HG03378 (cell line): ENCODE measurements around the gene IQCE.
"Not testable (repeated sequence)": the region's sequence is repeated elsewhere in the genome, so short reads cannot be mapped to it uniquely, and the experiment has no call there.

Experiments used
- ATAC-seq: cut with Tn5 transposase; IDR thresholded peaks from one replicate; pipeline ENCODE4 v1.9.1; 2021; ENCODE audit warnings: mild to moderate bottlenecking, moderate library complexity; ENCODE audit not compliant: unreplicated experiment

The IQCE gene

DNA sequence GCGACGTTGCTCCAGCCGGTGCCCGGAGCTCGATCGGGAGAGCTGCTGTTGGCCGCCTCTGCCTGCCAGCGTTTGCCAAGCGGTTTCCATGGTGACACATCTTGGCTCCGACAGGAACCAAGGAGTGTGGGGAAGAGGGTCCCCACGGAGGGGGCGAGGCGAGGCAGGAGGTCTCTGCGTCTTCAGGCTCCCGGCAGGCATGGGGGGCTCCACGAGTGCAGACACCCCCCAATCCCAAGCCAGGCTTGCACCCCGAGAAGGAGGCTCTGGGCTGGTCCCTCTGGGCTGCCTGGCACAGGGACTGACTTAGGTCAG lies 27.0 kb upstream of the IQCE start:
- ATAC-seq: not testable (repeated sequence)

DNA sequence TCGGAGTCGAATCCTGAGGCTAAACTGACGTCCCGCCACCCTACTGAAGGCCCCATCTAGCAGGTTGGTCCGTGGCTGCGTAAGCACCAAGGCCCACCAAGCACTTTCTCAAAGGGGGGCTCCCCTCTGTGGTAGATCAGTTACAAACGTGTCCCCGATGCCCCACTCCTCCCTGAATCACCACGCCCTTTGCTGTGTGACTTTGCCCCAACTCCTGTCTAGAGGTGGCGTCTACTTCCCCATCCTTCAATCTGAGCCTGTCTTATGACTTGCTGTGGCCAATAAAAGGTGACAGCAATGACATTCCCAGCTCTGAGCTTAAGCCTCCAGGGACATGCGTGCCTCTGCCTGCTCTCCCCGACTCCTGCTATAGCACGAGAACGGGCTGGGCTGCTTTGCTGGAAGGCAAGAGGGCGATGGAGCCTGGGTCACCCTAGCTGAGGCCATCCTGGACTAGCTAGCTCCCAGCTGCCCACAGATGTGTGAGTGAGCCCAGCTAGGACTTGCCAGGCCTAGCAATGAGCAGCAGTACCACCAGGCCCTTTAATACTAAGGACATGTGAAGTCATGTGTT lies 26.5 kb upstream of the IQCE start:
- not testable (repeated sequence) for ATAC-seq

DNA sequence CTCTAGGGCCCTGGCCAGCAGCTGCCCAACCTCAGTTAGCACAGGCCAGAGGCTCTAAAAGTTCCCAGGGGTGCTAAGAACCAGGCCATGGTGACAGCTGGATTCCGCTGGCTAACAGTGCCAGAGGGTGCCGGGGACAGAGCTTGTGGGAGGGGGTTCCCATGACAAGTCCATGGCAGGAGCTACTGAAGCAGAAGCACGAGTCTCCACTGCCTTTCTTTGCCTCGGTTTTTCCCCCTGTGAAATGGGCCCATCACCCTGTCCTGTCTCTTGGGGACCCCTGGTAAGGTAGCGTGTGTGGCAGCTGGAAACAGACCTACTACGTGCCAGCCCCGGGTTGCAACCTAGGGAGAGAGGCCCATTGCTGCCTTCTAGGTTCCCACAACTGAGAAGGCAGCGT lies 26.0 kb upstream of the IQCE start:
- ATAC-seq: not testable (repeated sequence)

DNA sequence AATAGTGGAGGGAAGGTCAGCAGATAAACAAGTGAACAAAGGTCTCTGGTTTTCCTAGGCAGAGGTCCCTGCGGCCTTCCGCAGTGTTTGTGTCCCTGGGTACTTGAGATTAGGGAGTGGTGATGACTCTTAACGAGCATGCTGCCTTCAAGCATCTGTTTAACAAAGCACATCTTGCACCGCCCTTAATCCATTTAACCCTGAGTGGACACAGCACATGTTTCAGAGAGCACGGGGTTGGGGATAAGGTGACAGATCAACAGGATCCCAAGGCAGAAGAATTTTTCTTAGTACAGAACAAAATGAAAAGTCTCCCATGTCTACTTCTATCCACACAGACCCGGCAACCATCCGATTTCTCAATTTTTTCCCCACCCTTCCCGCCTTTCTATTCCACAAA lies 25.2 kb upstream of the IQCE start:
- not testable (repeated sequence) for ATAC-seq

DNA sequence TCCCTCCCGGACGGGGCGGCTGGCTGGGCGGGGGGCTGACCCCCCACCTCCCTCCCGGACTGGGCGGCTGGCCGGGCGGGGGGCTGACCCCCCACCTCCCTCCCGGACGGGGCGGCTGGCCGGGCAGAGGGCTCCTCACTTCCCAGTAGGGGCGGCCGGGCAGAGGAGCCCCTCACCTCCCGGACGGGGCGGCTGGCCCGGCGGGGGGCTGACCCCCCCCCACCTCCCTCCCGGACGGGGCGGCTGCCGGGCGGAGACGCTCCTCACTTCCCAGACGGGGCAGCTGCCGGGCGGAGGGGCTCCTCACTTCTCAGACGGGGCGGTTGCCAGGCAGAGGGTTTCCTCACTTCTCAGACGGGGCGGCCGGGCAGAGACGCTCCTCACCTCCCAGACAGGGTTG lies 24.6 kb upstream of the IQCE start:
- not testable (repeated sequence) for ATAC-seq

DNA sequence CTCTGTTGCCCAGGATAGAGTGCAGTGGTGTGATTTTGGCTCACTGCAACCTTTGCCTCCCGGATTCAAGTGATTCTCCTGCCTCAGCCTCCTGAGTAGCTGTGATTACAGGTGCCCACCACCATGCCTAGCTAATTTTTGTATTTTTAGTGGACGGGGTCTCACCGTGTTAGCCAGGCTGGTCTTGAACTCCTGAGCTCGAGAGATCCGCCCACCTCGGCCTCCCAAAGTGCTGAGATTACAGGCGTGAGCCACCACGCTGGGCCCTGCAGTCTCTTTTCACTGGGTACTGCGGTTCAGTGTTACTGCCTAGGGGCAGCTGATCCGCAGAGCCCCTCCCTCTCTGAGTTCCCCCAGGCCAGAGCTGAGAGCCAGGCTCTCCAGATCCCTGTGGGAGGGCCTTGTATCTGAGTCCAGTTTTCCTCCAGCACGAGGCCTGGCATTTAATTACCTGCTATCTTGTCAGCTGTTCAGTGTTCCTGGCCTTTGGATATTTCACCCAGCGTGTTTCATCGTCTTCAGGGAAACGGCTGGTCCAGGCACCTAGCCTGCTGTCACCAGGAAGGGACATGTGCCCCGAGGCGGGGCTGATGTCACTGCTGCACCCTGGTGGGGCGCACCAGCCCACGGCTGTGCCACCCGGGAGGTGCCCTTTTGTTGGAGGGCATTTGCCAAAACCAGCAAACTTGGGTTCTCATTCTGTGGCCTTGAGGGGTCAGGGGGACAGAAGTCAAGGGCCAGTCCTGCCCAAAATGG lies 22.7 kb upstream of the IQCE start:
- ATAC-seq: not testable (repeated sequence)

DNA sequence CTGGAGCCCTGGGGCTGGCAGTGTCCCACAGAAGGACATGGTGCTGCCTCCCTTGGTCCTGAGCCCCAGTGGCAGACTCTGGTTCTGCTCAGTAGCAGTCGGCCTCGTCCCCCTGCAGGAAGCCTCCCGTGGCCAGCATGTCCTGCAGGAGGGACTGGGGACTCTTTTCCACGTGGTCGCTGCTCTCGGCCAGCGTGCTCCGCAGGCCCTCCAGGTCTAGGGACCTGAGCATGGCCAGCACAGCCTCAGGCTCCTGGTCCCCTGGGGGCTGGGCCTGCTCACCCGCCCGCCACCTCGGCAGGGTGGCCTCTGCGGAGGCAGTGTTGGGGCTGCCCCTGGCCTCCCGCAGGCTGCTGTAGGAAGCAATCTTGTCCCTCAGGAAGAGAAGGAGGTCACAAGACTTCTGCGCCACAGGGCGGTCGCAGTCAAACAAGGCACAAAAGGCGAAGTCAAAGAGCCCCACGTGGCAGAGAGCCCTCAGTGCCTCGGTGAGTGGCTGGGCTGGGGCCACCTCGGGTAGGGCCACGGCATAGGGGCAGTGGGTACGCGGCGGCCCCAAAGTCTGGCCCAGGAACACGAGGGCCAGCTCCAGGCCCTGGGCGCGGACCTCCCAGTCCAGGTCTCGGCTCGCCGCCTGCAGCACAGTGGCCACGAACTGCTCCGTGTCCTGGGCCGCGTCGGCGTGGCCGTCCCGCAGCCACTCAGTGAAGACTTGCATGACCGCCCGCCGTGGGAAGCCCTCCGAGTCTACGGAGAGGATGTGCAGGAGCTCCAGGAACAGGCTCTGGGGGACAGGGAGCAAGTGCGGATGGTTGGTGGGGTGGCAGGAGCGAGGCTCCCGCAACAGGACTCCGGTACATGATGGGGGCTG lies 20.6 kb upstream of the IQCE start:
- ATAC-seq: no peak

DNA sequence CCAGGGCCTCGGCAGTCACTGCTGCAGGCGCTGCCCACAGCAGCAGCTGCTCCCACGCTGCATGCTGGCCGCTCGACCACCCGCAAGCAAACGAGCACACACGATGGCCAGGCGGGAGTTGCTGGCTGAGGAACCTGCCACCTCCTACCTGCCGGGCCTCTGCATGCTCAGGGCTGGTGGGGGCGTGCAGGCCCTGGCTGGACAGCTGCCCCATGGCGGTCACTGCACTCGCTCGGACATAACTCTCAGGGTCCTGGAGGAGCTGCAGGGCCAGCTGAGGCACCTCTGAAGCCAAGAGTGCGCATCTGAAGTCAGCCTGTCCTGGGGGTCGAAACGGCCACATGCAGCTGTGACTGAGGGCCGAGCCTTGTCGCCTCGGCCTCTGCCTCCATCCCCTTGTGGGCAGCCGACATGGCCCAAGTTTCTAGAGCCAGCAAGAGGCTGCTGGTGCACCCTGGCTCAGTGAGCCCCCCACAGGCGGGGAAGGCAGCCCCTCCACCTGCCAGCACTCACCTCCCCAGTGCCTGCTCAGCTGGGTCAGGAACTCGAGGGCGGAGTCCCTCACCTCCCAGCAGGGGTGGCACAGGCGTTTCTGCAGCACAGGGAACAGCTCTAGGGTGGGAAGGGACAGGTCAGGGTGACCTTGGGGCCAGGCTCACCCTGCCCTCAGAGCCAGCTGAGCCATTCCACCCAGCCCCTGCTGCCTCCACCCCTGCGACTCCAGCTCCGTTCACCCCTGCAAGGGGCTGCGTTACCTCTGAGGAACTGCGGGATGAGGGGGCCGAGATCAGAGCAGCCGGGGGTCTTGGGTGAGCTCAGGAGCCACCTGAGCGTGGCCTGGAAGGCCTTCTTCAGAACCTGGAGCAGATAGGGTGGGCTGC lies 19.5 kb upstream of the IQCE start:
- ATAC-seq: no peak

DNA sequence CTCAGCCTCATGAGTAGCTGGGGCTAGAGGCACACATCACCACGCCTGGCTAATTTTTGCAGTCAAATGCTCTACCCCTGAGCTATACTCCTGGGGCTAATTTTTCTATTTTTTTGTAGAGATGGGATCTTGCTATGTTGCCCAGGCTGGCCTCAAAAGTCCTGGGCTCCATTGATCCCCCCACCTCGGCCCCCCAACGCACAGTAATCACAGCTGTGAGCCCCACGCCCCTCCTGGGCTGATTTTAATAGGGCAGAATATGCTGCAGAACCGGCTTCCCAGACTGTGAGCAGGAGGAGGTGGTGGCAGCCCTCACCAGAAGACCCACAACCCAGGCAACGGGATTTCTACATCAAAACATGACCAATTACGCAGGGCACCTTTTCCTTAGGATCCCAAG lies 18.6 kb upstream of the IQCE start:
- ATAC-seq: no peak

DNA sequence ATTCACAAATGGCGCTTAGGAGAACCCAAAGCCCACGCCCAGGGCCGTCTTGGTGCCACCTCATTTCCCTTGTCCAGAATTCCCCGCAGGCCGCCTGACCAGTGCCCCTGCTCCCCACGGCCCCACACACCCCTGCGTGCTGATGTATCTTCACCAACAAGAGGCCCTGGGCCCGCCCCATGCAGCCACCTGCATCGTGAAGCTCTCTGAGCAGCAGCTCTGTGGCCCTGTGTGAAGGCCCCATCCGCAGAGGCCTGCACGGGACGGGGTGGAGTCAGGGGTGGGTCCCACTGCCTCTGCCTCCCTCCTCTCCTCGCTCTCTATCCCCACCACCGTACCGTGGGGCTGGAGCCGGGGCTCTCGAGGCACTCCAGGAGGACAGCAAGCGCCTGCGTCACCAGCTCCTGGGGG lies 18.1 kb upstream of the IQCE start:
- no peak for ATAC-seq

DNA sequence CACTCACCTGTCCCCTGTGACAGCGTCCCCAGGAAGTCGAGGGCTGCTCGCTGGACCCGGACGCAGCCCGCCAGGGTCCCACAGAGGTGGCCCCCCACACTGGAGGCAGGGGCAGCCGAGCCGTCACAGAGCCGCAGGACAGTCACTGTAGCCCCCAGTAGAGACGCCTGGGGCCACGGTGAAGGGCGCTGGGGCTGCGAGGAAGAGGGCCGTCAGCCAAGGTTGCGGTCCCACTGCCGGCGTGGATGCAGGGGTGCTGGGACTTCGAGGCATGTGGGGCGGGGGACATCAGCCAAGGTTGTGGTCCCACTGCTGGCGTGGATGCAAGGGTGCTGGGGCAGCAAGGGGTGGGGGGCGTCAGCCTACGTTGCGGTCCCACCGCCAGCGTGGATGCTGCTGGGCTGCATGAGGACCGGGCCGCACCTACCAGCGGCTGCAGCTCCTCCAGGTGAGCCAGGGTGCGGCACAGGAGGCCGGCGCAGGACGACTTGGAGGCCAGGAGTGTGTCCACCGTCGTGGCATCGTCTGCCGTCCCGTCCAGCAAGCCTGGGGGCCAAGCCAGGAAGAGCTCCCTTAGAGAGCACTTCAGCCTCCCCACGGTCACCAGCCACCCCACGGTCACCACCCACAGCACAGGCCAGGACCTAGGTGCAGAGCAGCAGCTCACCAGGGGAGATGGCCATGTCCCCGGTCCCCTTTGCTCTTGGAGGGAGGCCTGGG lies 17.3 kb upstream of the IQCE start:
- ATAC-seq: no peak

DNA sequence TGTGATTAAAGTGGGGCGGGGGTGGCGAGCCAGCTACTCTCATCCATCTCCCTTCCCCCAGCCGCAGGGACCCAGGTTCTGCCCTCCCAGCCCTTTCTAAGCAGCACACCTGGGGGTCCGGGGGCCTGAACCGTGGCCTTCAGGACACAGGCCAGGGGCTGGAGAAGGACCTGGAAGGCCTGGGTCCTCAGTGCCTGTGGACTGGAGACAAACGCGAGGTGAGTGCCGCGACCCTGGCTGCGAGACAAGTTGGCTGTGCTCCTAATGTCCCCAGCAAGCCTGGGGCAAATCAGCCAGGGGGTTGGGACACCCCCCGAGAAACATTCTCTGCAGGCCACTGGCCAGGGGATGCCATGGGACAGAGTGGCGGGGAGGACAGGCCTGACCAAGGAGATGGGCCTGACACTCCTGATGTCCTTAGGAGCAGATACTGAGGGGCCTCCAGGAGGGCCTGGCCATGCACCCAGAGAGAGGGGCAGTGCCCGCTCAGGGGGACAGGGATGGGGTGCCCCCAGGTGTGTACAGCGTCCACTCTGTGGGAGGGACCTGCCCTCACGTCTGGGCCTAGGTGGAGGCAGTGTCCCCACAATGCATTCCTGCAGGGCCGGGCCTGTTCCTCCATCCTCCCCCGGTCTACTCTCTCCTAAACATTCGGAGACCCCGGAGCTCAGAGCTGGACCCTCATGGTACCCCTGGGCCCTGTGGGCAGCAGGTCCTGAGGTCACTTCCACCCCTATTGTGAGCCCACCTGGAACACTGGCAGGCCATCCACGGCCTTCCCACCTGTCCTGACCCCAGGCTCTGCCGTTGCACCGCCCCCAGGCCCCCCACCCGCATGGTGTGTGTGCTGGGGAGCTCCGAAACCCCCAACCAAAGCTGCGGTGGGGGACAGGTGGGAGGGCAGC lies 16.5 kb upstream of the IQCE start:
- no peak for ATAC-seq

DNA sequence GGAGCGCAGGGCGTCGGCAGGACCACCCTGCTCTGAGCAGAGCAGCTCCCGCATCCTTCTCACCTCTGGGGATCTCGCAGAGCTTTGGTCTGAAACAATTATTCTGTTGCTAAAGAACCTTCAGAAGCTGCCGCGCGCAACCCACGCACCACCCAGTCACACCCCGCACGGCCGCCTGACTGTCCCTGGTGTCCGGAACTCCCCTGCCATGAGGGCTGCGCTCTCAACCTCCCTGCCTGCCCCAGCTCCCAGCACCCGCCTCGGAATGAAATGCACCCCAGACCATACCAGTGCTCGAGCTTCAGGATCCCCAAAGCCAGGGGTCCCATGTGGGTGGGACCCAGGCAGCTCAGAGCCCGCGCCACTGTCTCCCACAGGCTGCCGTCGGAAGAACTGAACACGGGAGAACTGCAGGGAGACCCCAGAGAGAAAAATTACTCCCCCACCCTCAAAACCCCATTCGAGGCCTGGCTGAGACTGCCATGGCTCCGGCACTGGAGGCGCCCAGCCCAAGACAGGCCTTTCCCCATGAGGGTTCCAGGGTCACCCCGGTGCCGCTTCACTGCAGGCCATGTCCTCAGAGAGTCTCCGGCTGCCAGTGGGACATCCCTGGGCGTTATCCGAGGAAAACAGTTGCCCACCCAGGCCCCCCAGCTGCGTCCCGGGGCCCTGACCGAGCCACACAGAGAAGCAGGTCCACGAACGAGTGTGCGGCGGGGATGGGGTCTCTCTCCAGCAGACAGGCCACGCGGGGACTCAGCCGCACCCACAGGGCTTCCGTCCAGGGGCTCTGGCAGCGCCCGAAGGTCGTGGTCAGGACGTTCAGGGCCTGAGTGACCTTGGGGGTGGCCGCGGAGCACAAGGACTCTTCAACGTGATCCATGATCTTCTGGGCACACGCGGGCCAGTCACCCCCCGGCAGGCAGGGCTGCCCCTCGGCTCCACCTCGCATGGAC lies 15.6 kb upstream of the IQCE start:
- ATAC-seq: no peak

DNA sequence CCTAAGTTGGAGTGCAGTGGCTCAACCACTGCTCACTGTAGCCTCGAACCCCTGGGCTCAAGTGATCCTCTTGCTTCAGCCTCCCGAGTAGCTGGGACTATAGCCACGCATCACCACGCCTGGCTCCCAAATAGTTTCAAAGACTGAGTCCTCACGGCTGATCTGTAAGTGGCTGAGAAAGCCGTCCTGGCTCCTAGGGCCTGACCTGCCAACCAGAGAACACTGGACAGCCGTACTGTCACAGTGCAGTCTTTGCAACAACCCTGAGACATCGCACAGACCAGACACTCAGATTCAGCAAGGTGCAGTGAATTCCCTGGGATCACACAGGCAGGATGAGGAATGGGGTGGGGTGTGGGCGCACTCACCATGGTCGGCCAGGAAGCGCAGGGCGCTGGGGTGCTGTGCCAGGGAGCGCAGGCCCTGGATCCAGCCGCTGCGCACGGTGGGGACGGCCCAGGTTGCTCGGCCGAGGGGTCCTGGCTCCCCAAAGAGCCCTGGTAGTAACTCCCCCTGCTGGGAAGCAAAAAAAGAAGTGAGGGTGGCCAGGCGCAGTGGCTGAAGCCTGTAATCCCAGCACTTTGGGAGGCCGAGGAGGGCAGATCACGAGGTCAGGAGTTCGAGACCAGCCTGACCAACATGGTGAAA lies 14.1 kb upstream of the IQCE start:
- no peak for ATAC-seq

DNA sequence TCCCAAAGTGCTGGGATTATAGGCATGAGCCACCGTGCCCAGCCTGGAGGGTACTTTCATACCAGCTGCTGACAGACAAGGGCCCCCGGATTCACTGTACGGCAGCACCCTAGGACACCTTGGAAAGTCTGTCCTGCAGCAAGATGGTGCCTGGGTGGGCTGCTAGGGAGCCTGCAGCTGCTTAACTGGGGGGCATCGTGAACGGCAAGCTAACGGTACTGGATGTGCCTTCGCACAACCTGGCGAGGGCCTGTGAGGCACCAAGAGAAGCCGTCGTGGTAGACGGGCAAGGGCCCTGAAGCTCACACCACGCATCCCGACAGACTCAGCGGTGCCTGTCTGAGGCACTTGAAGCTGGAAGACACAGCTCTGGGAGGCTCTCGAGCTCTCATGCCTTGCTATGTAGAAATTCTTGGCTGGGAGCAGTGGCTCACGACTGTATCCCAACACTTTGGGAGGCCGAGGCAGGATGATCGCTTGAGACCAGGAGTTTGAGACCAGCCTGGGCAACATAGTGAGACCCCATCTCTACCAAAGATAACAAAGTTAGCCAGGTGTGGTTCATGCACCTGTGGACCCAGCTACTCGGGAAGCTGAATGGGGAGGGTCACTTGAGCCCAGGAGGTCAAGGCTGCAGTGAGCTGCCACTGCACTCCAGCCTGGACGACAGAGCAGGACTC lies 12.9 kb upstream of the IQCE start:
- ATAC-seq: no peak

DNA sequence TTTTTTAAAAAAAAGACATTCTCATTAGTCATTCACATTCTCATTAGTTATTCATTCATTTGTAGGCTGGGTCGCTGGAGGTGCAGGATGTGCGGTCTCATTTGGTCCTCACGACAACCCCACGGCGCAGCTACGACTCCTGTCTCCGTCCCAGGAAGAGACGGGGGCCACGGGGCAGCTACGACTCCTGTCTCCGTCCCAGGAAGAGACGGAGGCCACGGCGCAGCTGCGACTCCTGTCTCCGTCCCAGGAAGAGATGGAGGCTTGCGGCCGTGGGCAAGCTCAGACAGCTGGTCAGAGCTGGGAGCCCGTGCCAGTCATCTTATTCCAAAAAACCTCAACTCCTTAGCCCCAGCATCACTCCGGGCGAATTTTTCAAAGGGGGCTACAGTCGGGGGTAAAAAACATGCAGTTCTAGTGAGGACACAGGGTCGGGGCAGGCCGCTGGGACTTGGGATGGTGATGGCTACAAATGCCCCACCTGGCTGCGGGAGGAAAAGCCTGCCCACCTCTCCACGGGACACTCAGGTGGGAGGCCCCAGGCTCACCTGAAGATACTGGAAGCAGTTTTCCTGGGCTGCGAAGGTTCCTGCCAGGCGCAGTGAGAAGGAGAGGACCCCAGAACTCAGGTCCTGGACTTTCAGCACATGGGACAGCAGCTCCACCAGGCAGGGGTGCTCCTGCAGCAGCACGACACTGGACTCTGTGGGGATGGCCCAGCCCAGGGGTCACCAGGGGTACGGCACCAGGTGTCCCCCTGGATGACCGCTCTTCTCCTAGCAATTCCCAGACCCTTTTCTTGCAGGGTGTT lies 11.8 kb upstream of the IQCE start:
- ATAC-seq: no peak
